CD4-positive, alpha-beta T cell treated with Interleukin-6 for 4 hours (primary cell): ENCODE results near the gene KLHL28.

ENCODE experiments used
- DNase-seq: peaks from one replicate; pipeline ENCODE4 v3.0.0-alpha.2; 2020; ENCODE audit warnings: mixed read lengths

KLHL28 gene

DNA sequence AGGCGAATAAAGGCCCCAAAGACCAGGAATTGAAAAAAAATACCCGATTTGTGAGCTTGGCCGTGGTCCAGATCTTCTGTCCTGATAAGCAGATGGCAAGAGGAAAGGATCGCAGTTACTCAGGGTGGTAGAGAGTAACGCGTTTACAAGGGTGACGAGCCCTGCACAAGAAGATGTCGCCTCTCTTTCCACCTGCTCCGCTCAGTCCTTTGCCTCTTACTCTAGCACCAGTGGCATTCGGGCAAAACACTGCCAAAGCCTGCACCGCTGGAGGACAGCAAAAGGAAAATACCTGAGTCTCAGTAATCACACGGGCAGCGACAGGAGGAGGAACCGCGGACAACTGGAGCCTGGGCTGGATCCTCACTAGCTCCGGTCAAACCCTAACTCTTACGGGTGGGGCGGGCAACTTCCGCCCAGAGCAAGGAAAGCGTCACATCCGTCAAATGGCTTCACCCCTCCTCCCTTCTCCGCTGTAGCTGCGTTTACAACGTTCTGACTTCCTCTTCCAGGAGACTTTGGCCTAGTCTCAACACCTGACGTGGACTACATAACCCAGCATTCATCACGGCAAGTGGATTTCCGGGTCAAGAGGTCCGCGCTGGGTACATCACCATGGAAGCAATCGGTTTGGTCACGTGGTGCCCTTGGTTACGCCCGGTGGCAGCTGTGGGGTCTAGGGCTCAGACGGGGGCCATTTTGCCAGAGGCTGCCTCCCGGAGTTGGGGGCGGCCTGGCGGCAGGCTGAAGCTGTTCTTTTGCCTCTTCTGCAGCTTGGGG, at the start of gene KLHL28, which contains the start of gene TOGARAM1:
KLHL28 (minus strand) TSS at position 394 of the 780 bp plus-strand sequence. CDS start 16,019 bp downstream, outside the sequence.
TOGARAM1 (plus strand) TSS at position 637 of the 780 bp plus-strand sequence. CDS start 232 bp downstream, outside the sequence.
- DNase-seq: peak; percentile 95

DNA sequence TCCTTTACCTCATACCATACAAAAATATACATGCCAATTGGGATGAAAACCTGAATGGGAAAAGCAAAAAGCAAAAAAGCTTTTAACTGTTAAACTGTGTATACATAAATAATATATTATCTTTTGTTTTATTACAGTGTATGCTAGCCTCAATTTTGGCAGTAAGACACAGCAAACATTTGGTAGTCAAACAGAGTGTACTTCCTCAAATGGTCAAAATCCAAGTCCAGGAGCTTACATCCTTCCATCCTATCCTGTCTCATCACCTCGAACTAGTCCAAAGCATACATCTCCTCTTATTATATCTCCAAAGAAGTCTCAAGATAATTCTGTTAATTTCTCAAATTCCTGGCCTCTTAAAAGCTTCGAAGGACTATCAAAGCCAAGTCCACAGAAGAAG, 42.2 kb upstream of the KLHL28 start:
- DNase-seq: no peak

GRCh38 chr14:44995770-44996294, 34.1 kb upstream of the KLHL28 start:
- no peak for DNase-seq

GRCh38 chr14:44995196-44995595, 33.4 kb upstream of the KLHL28 start:
- DNase-seq: no peak

DNA sequence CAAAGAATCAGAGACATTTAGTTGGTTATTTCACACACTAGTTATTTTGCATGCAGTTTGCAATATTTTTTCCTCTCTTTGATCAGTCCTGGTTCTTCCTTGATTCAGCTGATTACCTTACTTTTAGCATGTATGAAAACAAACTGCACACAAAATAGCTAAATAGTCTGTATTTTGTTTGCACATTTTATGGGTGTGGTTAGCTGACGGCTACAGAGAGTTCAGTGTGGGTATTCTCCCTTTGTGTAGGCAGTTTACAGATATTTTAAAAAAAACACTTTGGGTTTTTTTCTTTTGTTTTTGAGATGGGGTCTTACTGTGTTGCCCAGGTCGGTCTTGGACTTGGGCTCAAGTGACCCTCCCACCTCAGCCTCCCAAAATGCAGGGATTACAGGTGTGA, 28.8 kb upstream of the KLHL28 start:
- DNase-seq: no peak

- DNase-seq: no peak
These were observed 28.0 kb upstream of the KLHL28 start for GRCh38 chr14:44989497-44990440.

- no peak for DNase-seq
These were observed 26.9 kb upstream of the KLHL28 start for GRCh38 chr14:44988694-44989093.

DNA sequence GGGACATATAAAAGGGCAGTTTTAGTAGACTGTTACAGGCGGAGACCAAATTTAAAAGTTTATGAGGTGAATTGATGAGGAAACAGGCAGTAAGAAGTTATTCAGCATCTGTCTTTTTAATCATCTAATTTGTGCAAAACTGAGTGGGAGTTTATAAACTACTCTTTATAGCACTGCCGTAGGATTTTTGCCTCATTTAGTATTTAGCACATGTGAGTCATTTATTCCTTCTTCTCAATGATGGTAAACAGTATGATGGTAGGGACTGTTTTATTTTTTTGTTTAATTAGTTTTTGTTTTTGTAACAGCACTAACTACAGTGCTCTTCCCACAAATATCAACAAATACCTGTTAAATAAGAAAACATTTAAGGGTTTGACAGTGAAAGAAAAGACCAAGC, 20.8 kb upstream of the KLHL28 start:
- no peak for DNase-seq

DNA sequence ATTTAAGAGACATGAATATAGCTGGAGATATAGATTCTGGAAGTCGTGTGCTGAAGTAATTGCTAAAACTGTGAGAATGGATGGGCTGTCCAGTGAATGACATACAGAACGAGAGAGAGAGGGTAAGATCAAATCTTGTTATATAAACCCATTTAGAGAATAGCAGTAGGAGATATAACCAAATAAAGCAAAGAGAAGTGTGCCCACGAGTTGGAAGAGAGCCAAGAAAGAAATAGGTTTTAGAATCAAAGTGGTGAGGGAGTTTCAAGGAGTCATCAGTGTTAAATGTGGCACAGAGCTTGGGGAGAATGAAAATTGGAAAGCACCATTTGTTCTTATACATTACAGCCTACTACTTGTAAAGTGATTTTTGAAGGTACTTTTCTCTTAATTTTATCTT, 19.5 kb upstream of the KLHL28 start:
- DNase-seq: no peak

DNA sequence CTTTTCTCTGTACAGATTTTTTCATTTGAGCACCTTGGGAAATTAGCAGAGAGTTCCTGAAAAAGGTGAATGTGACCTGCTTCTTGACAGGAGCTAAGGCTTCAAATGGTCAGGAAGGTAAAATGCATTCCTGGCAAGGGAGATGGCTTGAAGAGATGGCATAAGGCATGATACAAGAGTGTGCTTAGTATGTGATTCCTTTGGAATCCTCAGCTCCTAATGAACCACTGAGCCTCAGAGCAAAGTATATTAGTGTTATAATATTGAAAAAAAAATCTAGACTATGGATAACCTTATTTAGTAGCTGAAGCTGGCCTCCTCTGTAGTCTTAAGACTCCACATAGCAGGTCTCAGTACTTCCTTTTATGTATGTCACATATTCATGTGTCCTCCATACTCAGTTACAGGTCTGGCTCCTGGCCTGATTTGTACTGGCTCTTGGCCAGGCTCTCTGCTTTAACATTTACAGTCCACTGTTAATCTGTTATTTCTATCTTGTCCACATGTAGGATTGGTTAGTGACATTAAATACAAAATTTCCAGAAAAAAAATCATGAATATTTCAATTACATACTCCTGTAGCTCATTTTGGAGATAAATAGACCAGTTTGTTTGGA, 18.1 kb upstream of the KLHL28 start:
- no peak for DNase-seq

GRCh38 chr14:44979273-44979672, 17.5 kb upstream of the KLHL28 start:
- DNase-seq: no peak

- no peak for DNase-seq
These were observed 9.7 kb upstream of the KLHL28 start for GRCh38 chr14:44971459-44971858.

GRCh38 chr14:44970907-44971306, 9.2 kb upstream of the KLHL28 start:
- no peak for DNase-seq

GRCh38 chr14:44968714-44969113, 7.0 kb upstream of the KLHL28 start:
- no peak for DNase-seq

DNA sequence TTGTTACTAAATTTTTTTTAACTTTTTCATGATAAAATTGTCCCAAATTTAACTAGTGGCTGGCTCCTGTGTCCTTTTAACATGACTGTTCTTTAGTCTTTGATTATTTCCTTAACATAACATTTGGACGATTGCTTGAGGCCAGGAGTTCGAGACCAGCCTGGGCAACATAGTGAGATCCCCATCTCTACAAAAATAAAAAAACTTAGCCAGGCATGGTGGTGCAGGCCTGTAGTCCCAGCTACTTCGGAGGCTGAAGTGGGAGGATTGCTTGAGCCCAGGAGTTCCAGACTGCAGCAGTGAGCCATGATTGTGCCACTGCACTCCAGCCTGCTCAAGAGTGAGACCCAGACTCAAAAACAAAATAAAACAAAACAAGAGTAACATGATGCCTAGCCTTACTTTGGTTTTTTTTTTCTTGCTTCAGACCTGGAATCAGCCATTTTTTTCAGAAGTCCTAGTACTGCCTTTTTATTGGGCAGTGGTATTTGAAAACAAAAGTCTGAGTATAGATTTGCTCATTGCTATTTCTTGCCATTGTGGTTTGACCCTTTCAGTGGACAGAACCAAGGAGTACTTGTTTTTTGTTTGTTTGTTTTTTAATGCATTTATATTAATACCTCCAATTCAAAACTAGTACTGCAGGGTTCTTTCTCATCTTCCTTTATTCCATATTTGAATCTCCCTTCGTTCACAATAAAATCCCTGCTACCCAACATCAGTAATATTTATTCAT, 5.0 kb upstream of the KLHL28 start:
- DNase-seq: no peak

DNA sequence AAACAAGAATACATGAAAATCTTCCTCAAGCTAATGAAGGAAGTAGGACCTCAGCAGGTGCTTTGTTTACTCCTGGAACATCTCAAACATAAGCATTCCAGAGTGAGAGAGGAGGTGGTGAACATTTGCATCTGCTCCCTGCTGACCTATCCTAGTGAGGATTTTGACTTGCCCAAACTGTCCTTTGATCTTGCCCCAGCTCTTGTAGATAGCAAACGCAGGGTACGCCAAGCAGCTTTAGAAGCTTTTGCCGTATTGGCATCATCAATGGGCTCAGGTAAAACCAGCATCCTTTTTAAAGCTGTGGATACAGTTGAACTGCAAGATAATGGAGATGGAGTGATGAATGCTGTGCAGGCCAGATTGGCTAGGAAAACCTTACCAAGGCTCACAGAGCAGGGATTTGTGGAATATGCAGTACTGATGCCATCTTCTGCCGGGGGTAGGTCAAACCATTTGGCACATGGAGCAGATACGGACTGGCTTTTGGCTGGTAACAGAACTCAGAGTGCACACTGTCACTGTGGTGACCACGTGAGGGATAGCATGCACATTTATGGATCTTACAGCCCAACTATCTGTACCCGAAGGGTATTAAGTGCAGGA, 2.1 kb upstream of the KLHL28 start:
- DNase-seq: peak; percentile 1

DNA sequence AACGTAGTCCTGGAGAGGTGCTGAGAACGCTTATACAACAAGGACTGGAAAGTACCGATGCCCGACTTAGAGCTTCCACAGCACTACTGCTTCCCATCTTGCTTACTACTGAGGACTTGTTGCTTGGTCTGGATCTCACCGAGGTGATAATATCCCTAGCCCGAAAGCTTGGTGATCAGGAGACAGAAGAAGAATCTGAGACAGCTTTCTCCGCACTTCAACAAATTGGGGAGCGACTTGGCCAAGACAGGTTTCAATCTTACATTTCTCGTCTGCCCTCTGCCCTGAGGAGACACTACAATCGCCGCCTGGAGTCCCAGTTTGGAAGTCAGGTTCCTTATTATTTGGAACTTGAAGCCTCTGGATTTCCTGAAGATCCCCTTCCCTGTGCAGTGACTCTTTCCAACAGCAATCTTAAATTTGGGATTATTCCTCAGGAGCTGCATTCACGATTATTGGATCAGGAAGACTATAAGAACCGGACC, 1.3 kb upstream of the KLHL28 start:
- DNase-seq: no peak

GRCh38 chr14:44962334-44963043, 742 bp upstream of the KLHL28 start:
- peak; percentile 38 for DNase-seq

- DNase-seq: peak; percentile 59
These were observed 595 bp downstream of the KLHL28 start for GRCh38 chr14:44961151-44961553.

DNA sequence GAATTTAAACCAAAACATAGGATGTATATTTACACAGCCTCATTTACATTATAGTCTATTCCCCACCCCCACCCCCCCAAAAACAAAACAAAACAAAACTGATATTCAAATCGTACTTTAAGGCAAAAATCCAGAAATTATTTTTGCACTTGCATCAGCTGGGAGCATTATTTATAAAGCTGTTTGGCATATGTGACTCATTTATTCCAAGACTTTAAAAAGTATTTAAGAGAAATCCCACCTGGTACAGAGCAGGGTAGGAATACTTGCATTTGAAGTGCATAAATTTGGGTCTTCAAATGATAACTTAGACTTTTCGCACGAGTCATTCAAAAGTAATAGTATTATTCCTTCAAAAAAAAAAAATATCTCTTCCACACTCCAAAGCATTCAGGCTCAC, 1.1 kb downstream of the KLHL28 start:
- no peak for DNase-seq

DNA sequence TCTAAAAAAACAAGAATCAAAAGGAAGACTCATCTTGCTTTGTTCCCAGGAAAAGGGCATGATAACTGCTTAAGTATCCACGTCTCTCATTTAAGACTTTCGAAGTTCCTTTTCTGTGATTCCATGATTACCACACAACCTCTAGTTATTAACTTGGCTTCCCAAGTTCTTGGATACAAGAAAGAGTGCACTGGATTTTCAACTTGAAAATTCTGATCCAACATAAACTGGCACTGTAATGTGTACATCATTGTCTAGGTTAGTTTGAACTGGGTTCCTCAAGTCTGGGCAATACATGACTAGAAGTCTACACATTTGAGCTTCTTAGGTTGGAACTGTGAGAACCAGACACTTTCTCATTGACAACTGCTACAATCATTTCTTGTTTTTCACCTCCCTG, 1.6 kb downstream of the KLHL28 start:
- no peak for DNase-seq
